CD4-positive, alpha-beta T cell treated with Interleukin-17A for 4 hours (primary cell): ENCODE results near the gene RBFOX2.
"Not testable (repeated sequence)": the region's sequence is repeated elsewhere in the genome, so short reads cannot be mapped to it uniquely, and the experiment has no call there.

Experiments used
- DNase-seq: peaks from one replicate; pipeline ENCODE4 v3.0.0-alpha.2; 2020; ENCODE audit warnings: mixed read lengths

Gene RBFOX2

GRCh38 chr22:36003972-36004674 lies 24.5 kb downstream of the RBFOX2 start:
- DNase-seq = no peak

- no peak for DNase-seq
Observed at GRCh38 chr22:36002718-36003260, 25.8 kb downstream of the RBFOX2 start.

- DNase-seq = no peak
Observed at GRCh38 chr22:36002084-36002483, 26.5 kb downstream of the RBFOX2 start.

DNA sequence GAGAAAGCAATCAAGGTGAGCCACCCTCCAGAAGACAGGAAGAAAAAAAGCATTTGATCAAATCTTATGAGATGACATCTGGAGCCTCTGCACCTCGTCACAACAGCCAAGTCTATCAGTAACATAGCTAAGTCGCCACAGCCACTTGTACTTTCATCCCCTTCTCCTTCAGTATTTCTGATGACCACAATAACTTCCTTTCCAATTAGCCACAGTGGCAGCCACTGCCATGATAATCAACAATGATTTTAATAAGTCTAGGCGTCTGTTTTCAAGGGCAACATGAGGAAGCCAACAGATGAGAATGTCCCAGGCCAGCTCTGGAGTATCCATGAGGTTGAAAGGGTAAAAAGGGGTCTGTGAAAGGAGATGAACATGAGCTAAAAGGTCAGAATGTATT lies 29.9 kb downstream of the RBFOX2 start:
- DNase-seq = no peak

DNA sequence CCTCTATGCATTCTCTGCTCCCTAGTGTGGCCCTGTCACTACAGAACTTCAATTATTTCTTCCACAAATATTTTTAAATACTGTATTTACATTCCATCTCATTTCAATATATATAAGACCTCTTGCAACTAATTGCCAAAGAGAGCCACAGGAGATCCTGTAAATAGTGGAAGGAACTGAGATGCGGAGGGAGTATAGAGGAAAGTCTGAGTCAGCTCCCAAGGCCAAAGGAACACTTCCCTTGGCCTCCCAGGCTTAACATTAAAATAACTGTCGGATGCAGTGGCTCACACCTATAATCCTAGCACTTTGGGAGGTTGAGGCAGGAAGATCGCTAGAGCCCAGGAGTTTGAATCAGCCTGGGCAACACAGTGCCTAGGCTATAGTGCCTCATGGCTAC lies 31.2 kb downstream of the RBFOX2 start:
- DNase-seq = no peak

GRCh38 chr22:35996596-35996995 lies 32.0 kb downstream of the RBFOX2 start:
- no peak for DNase-seq

GRCh38 chr22:35995772-35996171 lies 32.9 kb downstream of the RBFOX2 start:
- DNase-seq = no peak

GRCh38 chr22:35995348-35995747 lies 33.3 kb downstream of the RBFOX2 start:
- DNase-seq = no peak

- DNase-seq = not testable (repeated sequence)
Observed at GRCh38 chr22:35993727-35994126, 34.9 kb downstream of the RBFOX2 start.

DNA sequence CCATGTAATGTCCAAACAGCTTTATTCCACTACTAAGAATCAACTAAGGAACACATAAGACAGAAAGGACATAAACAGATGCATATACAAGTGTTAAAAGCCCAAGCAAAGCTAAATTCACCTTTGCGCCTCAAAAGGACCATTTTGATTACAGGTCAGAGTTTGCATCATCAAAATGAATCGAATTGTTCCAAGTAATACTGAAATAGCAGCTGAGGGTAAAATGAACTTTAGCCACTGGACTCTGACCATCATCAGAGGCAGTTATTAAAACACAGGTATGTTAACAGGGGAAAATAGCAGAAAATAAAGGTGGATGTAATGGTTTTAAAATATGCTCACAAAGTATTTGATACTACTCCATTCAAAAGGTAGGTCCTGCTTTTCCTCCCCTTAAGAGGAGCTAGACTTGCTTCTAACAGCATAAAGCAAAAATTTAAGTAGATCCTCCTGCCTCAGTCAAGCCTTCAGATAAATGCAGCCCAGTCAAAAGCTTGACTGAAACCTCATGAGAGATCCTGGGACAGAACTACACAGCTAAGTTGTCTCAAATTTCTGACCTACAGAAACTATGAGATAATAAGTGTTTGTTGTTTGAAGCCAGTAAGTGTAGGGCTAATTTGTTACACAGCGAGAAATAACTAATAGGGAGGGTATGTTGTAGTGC lies 35.4 kb downstream of the RBFOX2 start:
- no peak for DNase-seq

DNA sequence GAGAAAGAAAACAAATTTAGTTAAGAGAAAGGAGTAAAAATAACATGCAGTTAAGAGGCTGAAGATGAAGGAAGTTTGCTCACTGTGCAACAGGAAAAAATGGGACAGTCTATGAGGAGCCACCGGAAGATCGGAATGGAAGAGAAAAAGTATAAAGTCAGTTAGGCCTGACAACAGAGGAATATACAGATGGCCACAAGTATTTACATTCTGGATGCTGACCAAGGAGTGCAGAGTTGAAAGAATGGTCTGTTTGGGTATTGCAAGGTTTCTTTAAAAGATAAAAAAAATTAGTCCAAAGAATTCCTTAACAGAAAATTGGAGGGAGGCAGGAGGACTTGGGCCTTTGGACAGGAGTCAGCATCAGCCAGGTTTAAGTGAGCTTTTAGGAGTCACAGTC lies 37.5 kb downstream of the RBFOX2 start:
- no peak for DNase-seq

DNA sequence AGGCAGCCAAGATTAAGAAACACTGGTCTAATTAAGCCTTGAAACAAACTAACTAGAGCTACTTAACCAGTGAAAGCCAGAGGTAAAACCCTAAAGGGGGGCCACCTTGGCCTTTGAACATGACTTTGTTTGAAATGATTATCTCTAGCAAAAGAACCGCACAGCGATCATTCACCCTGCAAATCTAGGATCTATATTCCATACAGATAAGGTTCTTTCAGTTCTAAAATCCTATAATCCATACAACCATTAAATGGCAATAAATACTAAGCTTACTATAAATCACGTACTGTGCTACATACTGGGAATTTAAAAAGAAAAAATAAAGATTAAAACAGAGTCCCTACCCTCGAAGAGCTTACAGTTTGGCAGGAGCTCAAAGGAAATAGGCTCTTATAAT lies 40.6 kb downstream of the RBFOX2 start:
- DNase-seq = no peak

DNA sequence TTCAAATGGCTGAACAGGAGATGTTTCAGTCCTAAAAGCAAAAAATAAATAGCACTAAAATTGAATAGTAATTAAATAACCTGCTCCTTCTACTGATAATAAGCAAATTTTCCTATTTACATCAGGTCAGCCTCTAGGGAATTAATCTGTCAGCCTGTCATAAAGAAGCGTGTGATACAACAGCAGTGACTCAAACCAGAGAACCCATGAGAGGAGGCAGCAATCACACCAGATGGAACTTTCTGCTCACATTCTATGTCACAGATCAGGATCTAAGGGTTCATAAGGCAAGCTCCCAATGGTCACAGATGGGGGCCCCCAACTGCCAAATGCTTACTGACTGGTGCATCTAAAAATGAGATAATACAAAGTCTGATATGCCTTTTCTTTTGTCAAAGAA lies 41.1 kb downstream of the RBFOX2 start:
- DNase-seq = no peak

DNA sequence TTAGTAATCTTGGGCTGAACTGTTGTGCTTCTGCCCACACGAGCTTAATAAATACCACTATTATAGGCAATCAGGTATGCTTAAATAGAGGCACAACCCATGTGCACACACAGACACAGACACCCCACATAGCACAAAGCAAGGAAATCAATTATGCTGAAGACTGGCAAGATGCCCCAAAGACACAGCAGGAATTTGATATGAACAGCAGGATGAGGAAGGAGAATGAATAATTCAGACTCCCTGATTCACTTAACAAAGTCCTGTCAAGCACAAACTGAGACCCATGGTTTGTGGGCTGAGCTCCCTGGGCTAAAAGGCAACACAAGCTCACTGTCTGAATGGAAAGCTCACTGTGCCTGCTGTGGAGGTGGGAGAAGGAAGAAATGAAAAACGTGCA lies 42.5 kb downstream of the RBFOX2 start:
- no peak for DNase-seq

GRCh38 chr22:35985371-35985770 lies 43.3 kb downstream of the RBFOX2 start:
- DNase-seq = no peak

DNA sequence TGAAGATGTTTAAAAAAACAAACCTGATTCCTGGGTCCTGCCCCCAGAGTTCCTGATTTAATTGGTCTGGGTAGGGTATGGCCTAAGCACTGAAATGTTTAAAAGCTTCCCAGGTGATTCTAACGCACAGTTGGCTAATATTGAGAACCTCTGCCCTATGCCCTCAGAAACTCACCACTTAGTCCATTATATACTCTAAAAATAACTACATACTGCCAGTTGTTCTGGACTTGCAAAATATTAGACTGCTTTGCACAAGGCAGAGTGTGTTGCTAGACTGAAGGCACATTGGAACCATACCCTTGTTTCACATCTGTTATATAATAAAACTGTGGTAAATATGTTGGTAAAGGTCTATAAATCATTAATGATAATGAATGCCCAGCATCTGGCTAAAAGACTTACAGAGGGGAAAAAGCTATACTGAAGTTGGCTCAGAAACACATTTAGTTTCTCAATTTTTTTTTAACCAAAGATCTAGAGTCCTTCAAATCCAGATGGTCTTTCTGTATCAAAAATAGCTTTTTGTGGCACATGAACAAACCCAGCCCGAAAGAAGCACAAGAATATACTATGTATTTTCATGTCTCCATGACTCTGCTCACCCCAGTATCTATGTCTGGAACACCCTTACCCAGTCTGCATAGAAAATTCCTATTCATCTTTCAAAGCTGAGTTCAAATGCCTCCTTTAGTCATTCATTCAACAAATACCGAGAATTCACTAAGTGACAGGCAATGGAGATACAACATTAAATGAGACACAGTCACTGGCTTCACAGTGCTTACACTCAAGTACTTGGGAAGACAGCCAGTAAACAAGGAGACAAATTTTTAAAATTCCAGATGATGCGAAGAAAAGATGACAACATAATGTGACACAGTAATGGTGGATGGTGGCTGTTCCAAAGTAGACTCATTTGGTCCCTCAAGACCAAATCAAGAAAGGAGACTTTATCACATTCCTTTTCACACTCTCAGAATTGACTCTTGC lies 44.1 kb downstream of the RBFOX2 start:
- no peak for DNase-seq

DNA sequence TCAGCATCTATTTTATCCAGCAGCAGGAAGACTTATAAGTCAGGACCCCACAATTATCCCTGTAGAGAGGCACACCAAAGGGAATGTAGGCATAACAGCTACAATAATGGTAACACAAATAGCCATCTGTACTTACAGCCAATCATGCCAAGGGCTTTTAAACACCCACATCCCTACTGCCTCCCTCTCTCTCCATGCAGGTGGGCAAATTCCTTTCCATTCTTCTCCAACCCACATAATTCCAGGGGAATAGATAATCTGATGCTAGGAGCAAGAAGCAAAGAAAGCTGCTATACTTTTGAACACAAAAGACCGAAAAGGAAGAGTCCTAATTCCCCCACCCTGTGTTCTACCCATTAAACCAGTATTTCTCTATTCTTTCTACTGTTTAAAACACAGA lies 46.7 kb downstream of the RBFOX2 start:
- DNase-seq = no peak

- DNase-seq = no peak
Observed at GRCh38 chr22:35978889-35979288, 49.7 kb downstream of the RBFOX2 start.

GRCh38 chr22:35978201-35978600 lies 50.4 kb downstream of the RBFOX2 start:
- DNase-seq = no peak

GRCh38 chr22:35977136-35977535 lies 51.5 kb downstream of the RBFOX2 start:
- DNase-seq = no peak

DNA sequence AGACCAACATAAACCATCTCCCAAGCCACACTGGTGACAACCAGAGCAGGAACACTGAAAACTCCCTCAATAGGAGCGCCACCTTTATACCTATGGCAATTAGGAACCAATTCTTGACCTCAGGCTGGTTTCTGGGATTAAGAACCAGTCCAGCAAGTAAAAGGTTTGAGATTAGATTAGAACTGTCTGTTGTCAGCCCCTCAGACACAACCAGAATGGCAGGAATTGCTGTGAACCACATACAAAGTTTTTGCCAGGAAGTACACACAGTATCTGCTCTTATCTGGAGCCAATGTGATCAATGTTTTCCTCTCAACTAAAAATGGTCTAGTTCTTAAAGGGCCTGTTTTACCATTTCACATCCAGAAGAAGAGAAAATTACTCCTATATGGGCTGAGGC lies 55.2 kb downstream of the RBFOX2 start:
- no peak for DNase-seq

GRCh38 chr22:35972559-35972958 lies 56.1 kb downstream of the RBFOX2 start:
- DNase-seq = no peak

GRCh38 chr22:35971456-35972119 lies 57.0 kb downstream of the RBFOX2 start:
- DNase-seq = no peak
